Measurements from ENCODE around the gene BCL11B.

The BCL11B gene

DNA sequence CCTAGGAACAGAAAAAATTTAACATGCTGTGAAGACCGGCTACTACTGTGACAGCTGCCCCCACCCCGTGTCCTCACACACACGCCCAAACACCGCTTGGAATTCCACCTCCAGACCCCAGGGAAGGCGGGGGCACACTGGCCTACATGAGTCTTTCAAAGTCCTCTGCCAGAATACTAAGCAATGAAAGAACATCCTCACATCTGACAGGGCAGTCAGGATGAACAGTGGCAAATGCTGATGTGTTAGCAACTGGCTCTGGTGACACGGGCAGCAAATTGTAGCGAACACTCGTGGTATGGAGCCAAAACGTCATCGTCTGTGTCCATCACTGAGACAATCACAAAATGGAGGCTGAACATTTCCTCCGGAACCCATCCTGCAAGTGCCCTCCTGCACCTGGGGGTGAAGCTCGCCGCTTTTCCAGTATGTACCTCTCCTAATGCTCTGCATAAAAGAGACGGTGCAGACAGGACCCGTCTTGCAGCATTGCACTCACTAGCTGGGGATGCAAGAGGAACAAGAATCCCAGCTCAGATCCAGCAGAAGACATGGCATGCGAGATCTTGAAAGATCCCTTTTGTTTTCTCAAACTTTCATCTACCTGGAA, 94.8 kb downstream of the BCL11B start:
- no peak for DNase-seq

GRCh38 chr14:99176156-99176945, 95.6 kb downstream of the BCL11B start:
- DNase-seq: no peak

DNA sequence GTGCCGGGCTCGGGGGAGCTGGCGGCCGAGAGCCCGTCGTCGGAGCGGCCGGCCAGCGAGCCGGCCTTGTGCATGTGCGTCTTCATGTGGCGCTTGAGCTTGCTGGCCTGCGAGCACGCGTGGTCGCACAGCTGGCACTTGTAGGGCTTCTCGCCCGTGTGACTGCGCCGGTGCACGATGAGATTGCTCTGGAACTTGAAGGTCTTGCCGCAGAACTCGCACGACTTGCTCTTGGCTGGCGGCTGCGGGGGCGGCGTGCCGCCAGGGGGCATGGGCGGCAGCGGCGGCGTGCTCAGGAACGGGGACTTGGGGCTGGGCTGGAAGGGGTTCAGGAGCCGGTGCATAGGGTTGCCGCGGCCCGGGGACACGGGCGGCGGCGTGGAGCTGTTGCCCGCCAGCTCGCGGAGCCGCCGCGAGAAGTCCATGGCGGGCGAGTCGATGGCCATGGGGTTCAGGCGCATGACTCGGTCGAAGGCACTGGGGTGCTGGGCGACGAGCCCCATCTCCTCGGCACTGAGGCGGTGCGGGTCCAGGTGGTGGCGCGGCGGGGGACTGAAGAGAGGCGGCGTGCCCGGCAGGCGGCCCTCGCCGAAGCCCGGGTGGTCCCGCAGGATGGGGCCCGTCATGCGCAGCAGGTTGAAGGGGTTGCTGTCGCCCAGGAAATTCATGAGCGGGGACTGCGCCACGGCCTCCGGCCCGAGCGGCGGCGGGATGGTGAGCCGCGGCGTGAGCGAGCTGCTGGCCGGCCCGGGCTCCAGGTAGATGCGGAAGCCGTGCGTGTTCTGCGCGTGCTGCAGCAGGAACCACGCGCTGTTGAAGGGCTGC, 96.5 kb downstream of the BCL11B start:
- no peak for DNase-seq

- DNase-seq: no peak
Measured at GRCh38 chr14:99174770-99175319, 97.2 kb downstream of the BCL11B start.

DNA sequence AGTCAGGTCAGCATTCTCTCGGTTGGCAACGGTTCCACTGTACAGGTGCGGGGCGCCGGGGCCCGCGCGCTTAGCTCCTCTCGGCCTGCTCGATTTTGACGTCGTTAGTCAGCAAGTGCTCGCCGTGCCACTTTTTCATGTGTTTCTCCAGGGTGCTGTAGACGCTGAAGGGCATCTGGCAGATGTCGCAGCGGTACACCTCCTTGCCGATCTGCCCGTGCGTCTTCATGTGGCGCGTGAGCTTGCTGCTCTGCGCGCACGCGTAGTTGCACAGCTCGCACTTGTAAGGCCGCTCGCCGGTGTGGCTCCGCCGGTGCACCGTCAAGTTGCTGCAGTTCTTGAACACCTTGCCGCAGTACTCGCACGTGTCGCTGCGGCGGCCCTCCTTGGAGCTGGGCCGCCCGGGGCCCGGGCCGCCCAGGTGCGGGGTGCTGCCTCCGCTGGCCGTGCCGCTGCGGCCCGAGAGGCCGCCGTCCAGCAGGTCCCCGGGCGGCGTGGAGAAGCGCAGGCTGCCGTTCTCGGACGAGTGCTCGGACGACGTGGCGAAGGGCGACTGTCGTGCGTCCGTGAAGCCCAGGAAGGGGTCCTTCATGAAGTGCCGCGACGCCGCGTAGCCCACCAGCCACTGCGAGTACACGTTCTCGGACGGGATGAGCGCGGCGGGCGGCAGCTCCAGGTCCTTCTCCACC, 97.8 kb downstream of the BCL11B start:
- no peak for DNase-seq

GRCh38 chr14:99173506-99173905, 98.5 kb downstream of the BCL11B start:
- DNase-seq: no peak

- DNase-seq: no peak
Measured at GRCh38 chr14:99173086-99173485, 98.9 kb downstream of the BCL11B start.

DNA sequence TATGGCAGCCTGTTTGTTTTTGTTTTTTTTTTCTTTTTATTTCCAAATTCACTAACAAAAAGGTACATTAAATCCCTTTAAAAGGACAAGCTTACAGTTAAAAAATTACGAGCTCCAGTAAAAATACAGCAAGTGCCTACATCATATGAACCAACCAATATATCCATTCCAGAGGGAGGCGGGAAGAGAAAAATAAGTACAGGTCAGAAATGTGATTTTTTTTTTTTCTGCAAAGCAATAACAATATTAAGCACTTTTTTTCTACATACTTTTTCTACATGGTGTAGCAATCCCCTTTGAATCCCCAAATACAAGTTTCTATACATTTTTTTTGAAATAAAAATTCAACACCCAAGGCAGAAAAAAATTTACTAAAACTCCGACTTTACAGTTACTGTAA, 100.6 kb downstream of the BCL11B start:
- DNase-seq: no peak

GRCh38 chr14:99169776-99170356, 102.1 kb downstream of the BCL11B start:
- no peak for DNase-seq

DNA sequence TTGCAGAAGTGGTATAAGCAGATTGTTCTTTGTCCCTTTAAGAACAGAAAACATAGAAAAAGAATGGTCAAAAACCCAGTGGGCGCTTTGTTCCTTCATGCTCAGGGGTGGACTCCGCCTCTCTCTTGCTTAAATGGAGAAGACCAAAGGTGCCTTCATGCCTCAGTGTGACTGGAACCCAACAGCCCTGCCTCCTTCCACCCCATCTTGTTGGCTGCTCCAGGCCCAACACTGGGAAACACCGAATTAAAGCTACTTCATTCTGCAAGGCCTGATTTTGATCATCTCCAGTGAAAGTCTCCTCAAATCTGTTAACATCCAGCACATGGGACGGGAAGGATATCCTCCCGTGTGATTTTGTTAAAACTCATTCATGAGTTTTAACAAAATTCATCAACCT, 103.7 kb downstream of the BCL11B start:
- DNase-seq: no peak

DNA sequence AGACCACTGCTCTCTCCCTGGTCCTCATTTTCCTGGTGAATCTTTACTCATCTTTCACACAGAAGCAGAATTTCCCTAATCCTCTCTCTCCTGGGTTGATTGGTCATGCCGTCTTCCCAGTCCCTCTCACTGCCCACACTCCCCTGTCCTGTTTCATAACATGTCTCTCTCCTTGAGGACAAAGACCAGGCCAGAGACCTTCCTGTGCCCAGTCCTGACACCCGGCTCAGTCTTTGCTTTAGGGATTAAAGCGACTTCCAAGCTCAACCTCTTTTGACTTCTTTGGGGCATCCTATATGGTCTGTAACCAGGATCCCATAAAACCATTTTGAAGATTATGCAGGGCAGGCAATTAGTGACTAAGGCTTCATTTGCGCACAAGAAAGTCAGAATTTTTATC, 105.5 kb downstream of the BCL11B start:
- DNase-seq: no peak

GRCh38 chr14:99164712-99165111, 107.3 kb downstream of the BCL11B start:
- DNase-seq: no peak

GRCh38 chr14:99163446-99163845, 108.6 kb downstream of the BCL11B start:
- DNase-seq: no peak

GRCh38 chr14:99159341-99160340, 112.4 kb downstream of the BCL11B start:
- DNase-seq: no peak

DNA sequence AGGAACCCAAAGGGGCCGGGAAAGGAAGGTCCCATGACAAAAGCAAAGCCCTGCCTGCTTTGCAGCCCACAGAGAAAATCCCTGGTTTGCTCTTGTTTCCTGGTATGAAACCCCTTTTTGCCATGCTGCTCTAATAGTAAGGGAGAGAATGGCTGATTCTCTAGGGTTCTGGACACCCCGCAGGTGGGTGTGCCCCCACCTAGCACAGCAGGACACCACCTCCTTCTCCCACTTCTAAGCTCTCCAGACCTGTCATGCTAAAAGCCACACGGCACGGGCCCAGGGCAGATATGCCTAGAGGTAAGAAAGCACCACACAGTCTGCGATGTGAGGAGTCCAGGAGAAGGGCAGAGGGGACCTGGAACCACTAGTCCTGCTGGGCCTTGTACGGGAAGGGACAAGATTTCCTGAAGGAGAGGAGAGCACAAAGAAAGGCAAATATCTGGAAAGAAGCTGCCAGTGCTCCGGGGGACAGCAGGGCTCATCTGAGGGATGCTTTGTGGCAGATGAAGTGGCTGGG, 113.3 kb downstream of the BCL11B start:
- no peak for DNase-seq

- no peak for DNase-seq
Measured at GRCh38 chr14:99158150-99158549, 113.8 kb downstream of the BCL11B start.

DNA sequence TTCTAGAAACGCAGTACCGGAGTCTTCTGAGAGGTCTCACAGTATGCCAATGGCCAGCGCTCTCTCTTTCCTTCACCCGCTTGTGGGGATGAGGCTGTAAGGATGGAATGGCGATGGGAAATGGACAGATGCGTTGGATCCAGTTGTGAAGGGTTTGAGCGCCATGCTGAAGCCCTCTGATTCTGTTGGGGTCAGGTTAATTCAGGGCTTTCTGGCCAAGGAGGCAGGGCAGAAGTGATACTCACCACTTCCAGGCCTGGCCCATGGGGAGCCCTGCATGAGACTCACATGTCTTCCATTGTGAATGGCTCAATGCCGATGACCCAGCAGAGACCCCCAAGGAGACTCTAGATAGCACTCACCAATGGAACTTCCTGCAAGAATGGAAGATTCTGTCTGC, 114.3 kb downstream of the BCL11B start:
- DNase-seq: no peak

DNA sequence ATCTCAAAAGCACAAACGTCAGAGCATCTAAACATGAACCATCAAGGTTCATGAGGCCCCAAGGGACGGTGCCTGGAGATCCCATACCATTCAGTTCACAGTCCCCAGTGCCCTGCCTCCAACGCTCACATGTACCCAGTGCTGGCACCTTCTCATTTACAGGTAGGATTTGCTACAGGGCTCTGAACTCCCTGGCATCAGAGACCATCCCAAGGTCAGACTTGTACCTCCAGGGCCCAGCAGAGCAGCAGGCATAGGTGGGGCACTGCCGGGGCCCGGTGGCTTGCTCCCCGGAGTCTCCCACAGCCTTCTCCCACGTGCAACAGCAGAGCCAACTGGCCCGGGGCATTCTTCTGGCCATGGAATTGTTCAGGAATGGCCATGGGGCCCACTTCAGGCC, 114.8 kb downstream of the BCL11B start:
- DNase-seq: no peak

DNA sequence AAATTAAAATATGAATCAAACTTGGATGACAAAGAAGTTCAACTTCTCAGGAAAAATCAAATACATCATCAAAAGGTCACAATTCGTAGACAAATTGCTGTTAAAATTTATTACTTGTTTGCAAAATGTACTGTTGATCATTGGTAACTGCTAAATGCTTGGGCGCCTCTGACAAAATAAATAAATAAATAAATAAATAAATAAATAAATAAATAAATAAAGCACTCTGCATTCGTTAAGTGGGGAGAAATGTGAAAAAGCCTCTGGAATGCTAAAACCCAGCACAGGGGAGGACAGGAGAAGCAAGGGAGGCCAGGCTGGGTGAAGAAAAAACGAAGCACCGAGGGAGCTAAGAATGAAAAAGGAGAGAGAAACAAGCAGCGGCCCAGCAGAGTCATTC, 115.2 kb downstream of the BCL11B start:
- DNase-seq: no peak

- no peak for DNase-seq
Measured at GRCh38 chr14:99156090-99156425, 115.9 kb downstream of the BCL11B start.
